Endothelial cell of umbilical vein (primary cell): ENCODE data around the gene RFXANK.

Experiments used
- EZH2 ChIP-seq: IDR thresholded peaks from 2 replicates; pipeline ENCODE4 v1.6.1; 2012; ENCODE audit warnings: borderline replicate concordance, low read depth, mild to moderate bottlenecking, moderate library complexity, low read length, inconsistent platforms; ENCODE audit not compliant: severe bottlenecking
- POLR2A ChIP-seq: IDR thresholded peaks from 2 replicates; pipeline ENCODE4 v1.6.1; 2012; ENCODE audit warnings: low read depth, mild to moderate bottlenecking, control low read depth, low read length
- POLR2AphosphoS5 ChIP-seq: IDR thresholded peaks from 2 replicates; pipeline ENCODE4 v1.6.1; 2012; ENCODE audit warnings: low read depth, mild to moderate bottlenecking, control low read depth, low read length, moderate library complexity; ENCODE audit not compliant: insufficient read depth
- TF ChIP-seq, protein P1 (sequence below), 2 donors: IDR thresholded peaks; 1 replicate in 1 of 2; 2 replicates in 1 of 2; pipeline ENCODE4 v1.5.1; 2011; ENCODE audit warnings: low read length in 2 of 2, mild to moderate bottlenecking in 2 of 2, moderate library complexity in 2 of 2, control low read depth in 1 of 2, inconsistent platforms in 1 of 2, low read depth in 1 of 2; ENCODE audit not compliant: insufficient read depth in 1 of 2; ENCODE audit errors: extremely low read depth in 1 of 2
- TF ChIP-seq, protein P2 (sequence below): IDR thresholded peaks from 2 replicates; pipeline ENCODE4 v1.6.1; 2011; ENCODE audit not compliant: insufficient read depth, insufficient read length

DNA sequence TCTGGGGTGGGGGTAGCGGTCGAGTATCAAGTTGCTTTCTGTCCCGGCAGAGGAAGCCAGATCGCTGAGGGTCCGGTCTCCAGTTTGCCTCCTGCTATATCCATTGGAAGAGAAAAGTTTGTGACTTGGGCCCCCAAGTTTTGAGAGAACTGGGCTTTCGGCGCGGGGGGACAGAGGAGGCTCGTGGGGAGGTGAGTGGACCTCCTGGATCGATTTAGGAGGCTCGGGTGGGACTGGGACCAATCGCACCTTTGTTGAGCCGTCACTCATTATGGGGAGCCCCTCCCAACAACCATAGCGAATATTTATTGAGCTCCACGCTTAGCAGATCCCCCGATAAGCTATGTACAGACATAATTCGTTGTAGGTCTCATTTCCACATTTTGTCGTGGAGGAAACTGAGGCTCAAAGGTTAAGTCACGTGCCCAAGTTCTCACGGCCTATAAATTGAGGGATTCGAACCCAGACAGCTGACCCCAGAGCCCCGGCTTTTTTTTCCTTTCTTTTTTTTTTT lies 909 bp downstream of the RFXANK start:
- TF ChIP-seq, protein P1, sequence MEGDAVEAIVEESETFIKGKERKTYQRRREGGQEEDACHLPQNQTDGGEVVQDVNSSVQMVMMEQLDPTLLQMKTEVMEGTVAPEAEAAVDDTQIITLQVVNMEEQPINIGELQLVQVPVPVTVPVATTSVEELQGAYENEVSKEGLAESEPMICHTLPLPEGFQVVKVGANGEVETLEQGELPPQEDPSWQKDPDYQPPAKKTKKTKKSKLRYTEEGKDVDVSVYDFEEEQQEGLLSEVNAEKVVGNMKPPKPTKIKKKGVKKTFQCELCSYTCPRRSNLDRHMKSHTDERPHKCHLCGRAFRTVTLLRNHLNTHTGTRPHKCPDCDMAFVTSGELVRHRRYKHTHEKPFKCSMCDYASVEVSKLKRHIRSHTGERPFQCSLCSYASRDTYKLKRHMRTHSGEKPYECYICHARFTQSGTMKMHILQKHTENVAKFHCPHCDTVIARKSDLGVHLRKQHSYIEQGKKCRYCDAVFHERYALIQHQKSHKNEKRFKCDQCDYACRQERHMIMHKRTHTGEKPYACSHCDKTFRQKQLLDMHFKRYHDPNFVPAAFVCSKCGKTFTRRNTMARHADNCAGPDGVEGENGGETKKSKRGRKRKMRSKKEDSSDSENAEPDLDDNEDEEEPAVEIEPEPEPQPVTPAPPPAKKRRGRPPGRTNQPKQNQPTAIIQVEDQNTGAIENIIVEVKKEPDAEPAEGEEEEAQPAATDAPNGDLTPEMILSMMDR (IDR thresholded peaks at IDR 0.05; ENCODE audit: extremely low read depth in 1 of 2, insufficient read depth in 1 of 2, low read depth in 1 of 2, low read length in 2 of 2) = no peak
- TF ChIP-seq POLR2A (no peak), POLR2AphosphoS5 (peak; percentile 59), EZH2 (no peak)
- TF ChIP-seq, protein P2, sequence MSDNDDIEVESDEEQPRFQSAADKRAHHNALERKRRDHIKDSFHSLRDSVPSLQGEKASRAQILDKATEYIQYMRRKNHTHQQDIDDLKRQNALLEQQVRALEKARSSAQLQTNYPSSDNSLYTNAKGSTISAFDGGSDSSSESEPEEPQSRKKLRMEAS = no peak
